ENCODE data around the gene SLC14A1.

DNA sequence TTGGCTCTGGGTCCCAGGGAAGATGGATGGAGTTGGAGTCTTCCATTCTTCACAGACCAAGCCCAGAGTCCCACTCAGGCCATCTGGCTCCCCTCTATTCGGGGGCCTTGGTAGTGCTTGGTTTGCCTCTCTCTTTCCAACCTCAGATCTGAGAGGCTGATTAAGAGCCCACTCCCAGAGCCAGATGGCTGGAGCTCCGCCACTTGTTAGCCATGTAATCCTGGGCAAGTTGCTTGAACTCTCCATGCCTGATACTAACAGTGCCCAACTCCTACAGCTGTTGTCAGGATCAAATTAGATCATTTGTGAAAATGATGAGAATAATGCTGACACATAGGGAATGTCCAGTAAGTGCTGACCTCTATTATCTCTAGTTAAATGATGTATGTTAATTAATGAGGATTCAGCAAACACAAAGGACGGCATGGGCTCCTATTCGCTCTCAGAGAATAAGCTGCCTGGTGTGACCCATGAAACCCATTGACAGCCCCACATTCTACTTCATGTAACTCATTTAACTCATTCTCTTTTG is 46.6 kb upstream of the SLC14A1 start:
- TF ChIP-seq, protein P1, sequence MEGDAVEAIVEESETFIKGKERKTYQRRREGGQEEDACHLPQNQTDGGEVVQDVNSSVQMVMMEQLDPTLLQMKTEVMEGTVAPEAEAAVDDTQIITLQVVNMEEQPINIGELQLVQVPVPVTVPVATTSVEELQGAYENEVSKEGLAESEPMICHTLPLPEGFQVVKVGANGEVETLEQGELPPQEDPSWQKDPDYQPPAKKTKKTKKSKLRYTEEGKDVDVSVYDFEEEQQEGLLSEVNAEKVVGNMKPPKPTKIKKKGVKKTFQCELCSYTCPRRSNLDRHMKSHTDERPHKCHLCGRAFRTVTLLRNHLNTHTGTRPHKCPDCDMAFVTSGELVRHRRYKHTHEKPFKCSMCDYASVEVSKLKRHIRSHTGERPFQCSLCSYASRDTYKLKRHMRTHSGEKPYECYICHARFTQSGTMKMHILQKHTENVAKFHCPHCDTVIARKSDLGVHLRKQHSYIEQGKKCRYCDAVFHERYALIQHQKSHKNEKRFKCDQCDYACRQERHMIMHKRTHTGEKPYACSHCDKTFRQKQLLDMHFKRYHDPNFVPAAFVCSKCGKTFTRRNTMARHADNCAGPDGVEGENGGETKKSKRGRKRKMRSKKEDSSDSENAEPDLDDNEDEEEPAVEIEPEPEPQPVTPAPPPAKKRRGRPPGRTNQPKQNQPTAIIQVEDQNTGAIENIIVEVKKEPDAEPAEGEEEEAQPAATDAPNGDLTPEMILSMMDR (IDR thresholded peaks at IDR 0.05 in 4 of 5, conservative IDR thresholded peaks at IDR 0.05 in 1 of 5) = no peak
- no peak for TF ChIP-seq POLR2A (IDR thresholded peaks at IDR 0.05)
